Neuron (in vitro differentiated cells): ENCODE measurements around the gene SPDYE1.

ENCODE experiments used
- H2AFZ ChIP-seq: one replicate; pipeline ENCODE4 v1.6.1; 2013; ENCODE audit warnings: low read depth, mild to moderate bottlenecking, inconsistent platforms, low read length, moderate library complexity
- H3K27me3 ChIP-seq: one replicate; pipeline ENCODE4 v1.6.1; 2013; ENCODE audit warnings: low read length; ENCODE audit not compliant: insufficient read depth
- H3K36me3 ChIP-seq: one replicate; pipeline ENCODE4 v1.6.1; 2013; ENCODE audit warnings: low read length; ENCODE audit not compliant: insufficient read depth
- H3K4me1 ChIP-seq: one replicate; pipeline ENCODE4 v1.6.1; 2013; ENCODE audit warnings: low read length; ENCODE audit not compliant: insufficient read depth
- H3K4me3 ChIP-seq: 2 replicates; pipeline ENCODE4 v1.5.1; 2013; ENCODE audit warnings: mild to moderate bottlenecking, low read length, moderate library complexity
- H3K9me3 ChIP-seq: one replicate; pipeline ENCODE4 v1.6.1; 2013; ENCODE audit warnings: low read length

The SPDYE1 gene

DNA sequence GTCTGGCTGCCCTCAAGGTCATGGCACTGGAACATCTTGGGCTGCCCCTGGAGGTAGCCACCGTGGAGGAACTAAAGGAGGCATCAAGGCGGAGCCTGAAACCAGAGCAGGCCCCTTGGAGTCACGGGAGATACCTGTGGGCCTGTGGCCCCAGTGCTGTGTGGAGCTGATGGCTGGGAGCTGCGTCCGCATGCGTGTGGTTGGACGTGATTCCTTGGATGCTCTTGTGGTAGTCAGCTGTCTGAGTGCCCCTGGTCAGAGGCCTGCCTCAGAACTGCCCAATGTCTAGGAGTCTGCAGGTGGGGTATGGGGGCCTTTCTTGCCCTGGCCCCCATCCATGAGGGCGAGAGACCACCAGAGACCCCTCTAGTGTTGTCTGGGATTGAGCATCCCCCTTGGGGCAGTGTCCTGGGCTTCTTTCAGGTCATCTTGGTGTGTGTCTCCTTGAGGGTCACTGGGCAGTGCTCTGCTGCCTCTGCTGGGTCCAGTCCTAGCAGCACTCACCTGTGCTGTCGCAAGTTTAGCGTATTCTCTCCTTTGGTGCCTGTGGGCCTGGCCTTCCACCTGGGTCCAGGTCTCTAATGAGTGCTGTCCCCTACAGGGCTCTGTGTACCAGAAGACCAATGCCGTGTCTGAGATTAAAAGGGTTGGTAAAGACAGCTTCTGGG lies 59.6 kb downstream of the SPDYE1 start:
- Histone ChIP-seq H3K27me3 (no peaks in the 10 kb centered on the region), H3K9me3 (peaks cover 2% of the 10 kb centered on the region), H2AFZ (no peak overlapping the region), H3K4me1 (no peaks in the 10 kb centered on the region), H3K36me3 (peaks cover 75% of the 10 kb centered on the region), H3K4me3 (no peak overlapping the region)

DNA sequence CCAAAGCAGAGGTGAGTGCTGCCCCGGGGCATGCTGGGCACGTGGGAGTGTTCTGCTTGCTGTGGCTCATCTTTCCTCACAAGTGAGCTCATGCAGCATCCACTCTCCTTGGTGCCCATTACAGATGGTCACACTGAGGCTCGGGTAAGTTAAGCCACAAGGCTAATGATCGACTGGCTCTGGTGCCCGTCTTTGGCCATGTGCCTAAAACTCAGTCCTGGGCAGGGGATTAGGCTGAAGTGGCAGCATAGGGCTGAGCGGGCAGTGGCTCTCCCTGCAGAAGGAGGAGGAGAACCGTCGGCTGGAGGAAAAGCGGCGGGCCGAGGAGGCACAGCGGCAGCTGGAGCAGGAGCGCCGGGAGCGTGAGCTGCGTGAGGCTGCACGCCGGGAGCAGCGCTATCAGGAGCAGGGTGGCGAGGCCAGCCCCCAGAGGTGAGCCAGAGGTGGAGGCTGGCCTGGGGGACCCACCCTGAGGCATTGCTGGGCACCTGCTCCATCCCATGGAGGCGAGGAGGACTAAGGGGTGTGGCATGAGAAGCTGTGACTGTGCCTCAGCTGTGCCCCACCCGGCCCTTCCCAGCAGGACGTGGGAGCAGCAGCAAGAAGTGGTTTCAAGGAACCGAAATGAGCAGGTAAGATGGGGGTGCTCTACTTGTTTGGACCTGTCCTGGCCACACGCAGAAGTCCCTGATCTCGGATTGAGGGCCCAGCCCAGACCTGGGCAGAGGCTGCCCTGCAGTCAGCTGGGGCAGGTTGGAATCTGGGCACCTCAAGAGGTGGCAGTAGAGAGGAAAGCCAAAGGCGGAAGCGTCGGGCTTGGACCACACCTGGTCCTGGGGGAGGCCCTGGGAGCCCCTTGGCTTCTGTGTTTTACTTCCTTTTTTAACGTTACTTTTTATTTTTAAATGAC lies 60.4 kb downstream of the SPDYE1 start:
- H3K36me3 ChIP-seq, result peaks cover 74% of the 10 kb centered on the region
- no peak overlapping the region for H3K4me3 ChIP-seq
- H3K9me3 ChIP-seq, result peaks cover 2% of the 10 kb centered on the region

GRCh38 chr7:44058759-44059218 lies 61.1 kb downstream of the SPDYE1 start:
- Histone ChIP-seq H3K4me1 (peaks cover 3% of the 10 kb centered on the region), H3K9me3 (peaks cover 2% of the 10 kb centered on the region), H3K4me3 (no peak overlapping the region), H3K36me3 (peaks cover 71% of the 10 kb centered on the region), H3K27me3 (no peaks in the 10 kb centered on the region), H2AFZ (no peak overlapping the region)

More for the DNA sequence above, 60.4 kb downstream of the SPDYE1 start:
- H3K27me3 ChIP-seq, result no peaks in the 10 kb centered on the region
- no peak overlapping the region for H2AFZ ChIP-seq
- H3K4me1 ChIP-seq, result no peaks in the 10 kb centered on the region

GRCh38 chr7:44059219-44060090 lies 61.8 kb downstream of the SPDYE1 start:
- Histone ChIP-seq H3K4me3 (no peak overlapping the region), H2AFZ (no peak overlapping the region), H3K4me1 (peaks cover 7% of the 10 kb centered on the region), H3K9me3 (peaks cover 2% of the 10 kb centered on the region), H3K27me3 (no peaks in the 10 kb centered on the region), H3K36me3 (peaks cover 69% of the 10 kb centered on the region)
